Endothelial cell of umbilical vein (primary cell): ENCODE results near the gene MFRP.

ENCODE experiments used
- EZH2 ChIP-seq: IDR thresholded peaks from 2 replicates; pipeline ENCODE4 v1.6.1; 2012; ENCODE audit warnings: borderline replicate concordance, low read depth, mild to moderate bottlenecking, moderate library complexity, low read length, inconsistent platforms; ENCODE audit not compliant: severe bottlenecking
- FOS ChIP-seq: IDR thresholded peaks from 2 replicates; pipeline ENCODE4 v1.6.1; 2011; ENCODE audit warnings: mild to moderate bottlenecking, low read length, moderate library complexity, borderline replicate concordance; ENCODE audit not compliant: insufficient read depth
- POLR2A ChIP-seq: IDR thresholded peaks from 2 replicates; pipeline ENCODE4 v1.6.1; 2012; ENCODE audit warnings: low read depth, mild to moderate bottlenecking, control low read depth, low read length
- TF ChIP-seq, protein P1 (sequence below), 2 donors: IDR thresholded peaks; 1 replicate in 1 of 2; 2 replicates in 1 of 2; pipeline ENCODE4 v1.5.1; 2011; ENCODE audit warnings: low read length in 2 of 2, mild to moderate bottlenecking in 2 of 2, moderate library complexity in 2 of 2, control low read depth in 1 of 2, inconsistent platforms in 1 of 2, low read depth in 1 of 2; ENCODE audit not compliant: insufficient read depth in 1 of 2; ENCODE audit errors: extremely low read depth in 1 of 2

- TF ChIP-seq FOS (no peak), POLR2A (no peak), EZH2 (no peak)
- TF ChIP-seq, protein P1, sequence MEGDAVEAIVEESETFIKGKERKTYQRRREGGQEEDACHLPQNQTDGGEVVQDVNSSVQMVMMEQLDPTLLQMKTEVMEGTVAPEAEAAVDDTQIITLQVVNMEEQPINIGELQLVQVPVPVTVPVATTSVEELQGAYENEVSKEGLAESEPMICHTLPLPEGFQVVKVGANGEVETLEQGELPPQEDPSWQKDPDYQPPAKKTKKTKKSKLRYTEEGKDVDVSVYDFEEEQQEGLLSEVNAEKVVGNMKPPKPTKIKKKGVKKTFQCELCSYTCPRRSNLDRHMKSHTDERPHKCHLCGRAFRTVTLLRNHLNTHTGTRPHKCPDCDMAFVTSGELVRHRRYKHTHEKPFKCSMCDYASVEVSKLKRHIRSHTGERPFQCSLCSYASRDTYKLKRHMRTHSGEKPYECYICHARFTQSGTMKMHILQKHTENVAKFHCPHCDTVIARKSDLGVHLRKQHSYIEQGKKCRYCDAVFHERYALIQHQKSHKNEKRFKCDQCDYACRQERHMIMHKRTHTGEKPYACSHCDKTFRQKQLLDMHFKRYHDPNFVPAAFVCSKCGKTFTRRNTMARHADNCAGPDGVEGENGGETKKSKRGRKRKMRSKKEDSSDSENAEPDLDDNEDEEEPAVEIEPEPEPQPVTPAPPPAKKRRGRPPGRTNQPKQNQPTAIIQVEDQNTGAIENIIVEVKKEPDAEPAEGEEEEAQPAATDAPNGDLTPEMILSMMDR (IDR thresholded peaks at IDR 0.05; ENCODE audit: extremely low read depth in 1 of 2, insufficient read depth in 1 of 2, low read depth in 1 of 2, low read length in 2 of 2), result no peak
Measured at GRCh38 chr11:119317592-119318239, 28.8 kb downstream of the MFRP start.
